HEK293 (cell line): Measurements from ENCODE around the gene RALGAPA1.

Source experiments
- CTCF ChIP-seq: fragments of 450-650 bp; formaldehyde crosslinking; IDR thresholded peaks from 2 replicates; pipeline ENCODE4 v1.5.1; 2016; ENCODE audit warnings: missing biosample characterization, missing genetic modification characterization
- ZBTB26 ChIP-seq: fragments of 450-650 bp; formaldehyde crosslinking; optimal IDR thresholded peaks from 2 replicates; pipeline ENCODE3; 2016; ENCODE audit warnings: missing biosample characterization, mild to moderate bottlenecking, missing genetic modification characterization
- ZNF776 ChIP-seq: fragments of 450-650 bp; formaldehyde crosslinking; IDR thresholded peaks from 2 replicates; pipeline ENCODE4 v1.5.0; 2017; ENCODE audit warnings: missing biosample characterization, missing genetic modification characterization, borderline replicate concordance

- TF ChIP-seq ZNF776 (tag by site-specific recombination) (no peak), ZBTB26 (tag by site-specific recombination) (no peak), CTCF (tag by site-specific recombination) (no peak)
Measured at GRCh38 chr14:35669782-35670181, 139.3 kb downstream of the RALGAPA1 start.
